RWPE2 (cell line): Measurements from ENCODE around the gene CD74.

Source experiments
- ATAC-seq: fragments of 200-7000 bp; cut with Tn5 transposase; 3 replicates; pipeline ENCODE4 v1.9.1; 2021; ENCODE audit warnings: low read depth
- DNase-seq: peaks from one replicate; pipeline ENCODE4 v3.0.0-alpha.2; 2020; ENCODE audit warnings: low spot score
- H3K27ac ChIP-seq: fragments of 450-650 bp; 2 replicates; pipeline ENCODE4 v1.5.1; 2017; ENCODE audit warnings: mild to moderate bottlenecking; ENCODE audit not compliant: poor library complexity, severe bottlenecking
- H3K27me3 ChIP-seq: fragments of 250-450 bp; sonication (Bioruptor Pico); 2 replicates; pipeline ENCODE4 v1.5.1; 2021; ENCODE audit warnings: mild to moderate bottlenecking, moderate library complexity; ENCODE audit not compliant: insufficient read depth, poor library complexity, severe bottlenecking
- H3K36me3 ChIP-seq: fragments of 250-450 bp; sonication (Bioruptor Pico); 2 replicates; pipeline ENCODE4 v1.5.1; 2020; ENCODE audit warnings: low read depth, mild to moderate bottlenecking, moderate library complexity
- H3K4me1 ChIP-seq: fragments of 250-450 bp; sonication (Bioruptor Pico); 2 replicates; pipeline ENCODE4 v1.5.1; 2021; ENCODE audit warnings: mild to moderate bottlenecking, moderate library complexity; ENCODE audit not compliant: insufficient read depth, poor library complexity, severe bottlenecking
- H3K4me3 ChIP-seq: fragments of 250-450 bp; sonication (Bioruptor Pico); 2 replicates; pipeline ENCODE4 v1.5.1; 2021; ENCODE audit warnings: mild to moderate bottlenecking, moderate library complexity; ENCODE audit not compliant: severe bottlenecking
- H3K9me3 ChIP-seq: fragments of 250-450 bp; sonication (Bioruptor Pico); 2 replicates; pipeline ENCODE4 v1.5.1; 2021; ENCODE audit warnings: mild to moderate bottlenecking, moderate library complexity; ENCODE audit not compliant: severe bottlenecking
- TF ChIP-seq, protein P1 (sequence below): fragments of 450-650 bp; IDR thresholded peaks from one replicate; pipeline ENCODE4 v1.5.1; 2017; ENCODE audit warnings: mild to moderate bottlenecking, moderate library complexity; ENCODE audit not compliant: poor library complexity, severe bottlenecking

Gene CD74

DNA sequence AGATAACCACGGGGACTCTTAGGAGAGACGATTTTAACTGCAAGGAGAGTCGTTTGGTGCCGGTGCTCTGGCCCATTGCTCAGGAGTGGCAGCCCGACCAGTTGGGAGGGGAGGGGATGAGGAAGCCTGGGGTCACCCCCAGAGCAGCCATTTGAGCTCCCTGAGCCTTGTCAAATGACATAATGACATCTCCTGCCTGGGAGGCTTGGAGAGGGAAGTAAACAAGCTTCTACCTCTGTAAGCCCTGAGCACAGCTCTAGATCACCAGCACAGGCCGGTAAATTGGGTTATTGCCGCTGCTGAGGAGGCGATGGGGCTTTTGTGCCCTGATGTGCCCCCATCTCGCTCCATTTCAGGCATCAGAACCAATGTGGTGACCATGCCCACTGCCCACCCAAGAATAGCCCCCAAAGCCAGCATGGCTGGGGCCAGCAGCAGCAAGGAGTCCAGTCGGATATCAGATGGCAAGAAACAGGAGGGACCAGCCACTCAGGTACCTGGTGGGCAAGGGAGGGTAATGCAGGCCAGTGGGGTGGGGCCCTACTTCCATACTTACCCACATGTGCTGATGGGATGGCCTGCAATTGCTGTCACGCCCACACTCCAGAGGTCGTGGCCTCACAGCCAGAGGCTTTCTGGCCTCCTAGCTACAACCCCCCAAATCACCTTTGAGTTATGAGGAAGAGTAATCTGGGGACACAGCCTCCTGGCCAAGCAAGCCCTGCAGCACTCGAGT is 23.0 kb downstream of the CD74 start:
- DNase-seq (no peak), ATAC-seq (no peak; the same call in 2 of the 3 replicates)
- Histone ChIP-seq H3K9me3 (no peaks in the 10 kb centered on the region), H3K27ac (no peak overlapping the region), H3K4me1 (no peaks in the 10 kb centered on the region), H3K27me3 (no peaks in the 10 kb centered on the region), H3K4me3 (no peak overlapping the region), H3K36me3 (peaks cover 92% of the 10 kb centered on the region)
- TF ChIP-seq, protein P1, sequence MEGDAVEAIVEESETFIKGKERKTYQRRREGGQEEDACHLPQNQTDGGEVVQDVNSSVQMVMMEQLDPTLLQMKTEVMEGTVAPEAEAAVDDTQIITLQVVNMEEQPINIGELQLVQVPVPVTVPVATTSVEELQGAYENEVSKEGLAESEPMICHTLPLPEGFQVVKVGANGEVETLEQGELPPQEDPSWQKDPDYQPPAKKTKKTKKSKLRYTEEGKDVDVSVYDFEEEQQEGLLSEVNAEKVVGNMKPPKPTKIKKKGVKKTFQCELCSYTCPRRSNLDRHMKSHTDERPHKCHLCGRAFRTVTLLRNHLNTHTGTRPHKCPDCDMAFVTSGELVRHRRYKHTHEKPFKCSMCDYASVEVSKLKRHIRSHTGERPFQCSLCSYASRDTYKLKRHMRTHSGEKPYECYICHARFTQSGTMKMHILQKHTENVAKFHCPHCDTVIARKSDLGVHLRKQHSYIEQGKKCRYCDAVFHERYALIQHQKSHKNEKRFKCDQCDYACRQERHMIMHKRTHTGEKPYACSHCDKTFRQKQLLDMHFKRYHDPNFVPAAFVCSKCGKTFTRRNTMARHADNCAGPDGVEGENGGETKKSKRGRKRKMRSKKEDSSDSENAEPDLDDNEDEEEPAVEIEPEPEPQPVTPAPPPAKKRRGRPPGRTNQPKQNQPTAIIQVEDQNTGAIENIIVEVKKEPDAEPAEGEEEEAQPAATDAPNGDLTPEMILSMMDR = no peak

- no peak overlapping the region for H3K27ac ChIP-seq
- no peak overlapping the region for H3K4me3 ChIP-seq
- no peak for ATAC-seq
- DNase-seq = no peak
- no peaks in the 10 kb centered on the region for H3K4me1 ChIP-seq
- H3K27me3 ChIP-seq = no peaks in the 10 kb centered on the region
- TF ChIP-seq, protein P1 = no peak
- H3K36me3 ChIP-seq = peaks cover 94% of the 10 kb centered on the region
- H3K9me3 ChIP-seq = no peaks in the 10 kb centered on the region
Measured at GRCh38 chr5:150386024-150386855, 26.5 kb downstream of the CD74 start.

DNA sequence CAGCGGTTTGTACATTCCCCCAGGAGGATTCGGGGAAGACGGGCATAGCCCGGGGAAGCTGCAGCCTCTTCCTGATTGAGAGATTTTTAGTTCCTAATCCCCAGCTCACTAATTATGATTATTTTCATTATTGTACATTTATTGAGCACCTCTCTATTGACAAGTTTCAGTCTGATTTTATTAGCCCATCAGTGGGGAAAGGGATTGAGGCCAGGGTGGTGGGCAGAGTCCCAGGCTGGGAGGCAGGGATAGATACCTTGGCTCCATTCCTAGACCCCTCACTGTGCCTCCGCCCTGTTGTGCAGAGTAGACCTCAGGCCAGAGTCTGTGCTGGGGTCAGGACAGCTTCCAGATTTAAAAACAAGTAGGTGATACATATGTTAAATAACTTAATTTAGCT is 28.0 kb downstream of the CD74 start:
- no peaks in the 10 kb centered on the region for H3K27me3 ChIP-seq
- H3K9me3 ChIP-seq = no peaks in the 10 kb centered on the region
- no peak overlapping the region for H3K4me3 ChIP-seq
- no peaks in the 10 kb centered on the region for H3K4me1 ChIP-seq
- DNase-seq = no peak
- TF ChIP-seq, protein P1 = no peak
- peaks cover 98% of the 10 kb centered on the region for H3K36me3 ChIP-seq
- no peak for ATAC-seq
- H3K27ac ChIP-seq = no peak overlapping the region

DNA sequence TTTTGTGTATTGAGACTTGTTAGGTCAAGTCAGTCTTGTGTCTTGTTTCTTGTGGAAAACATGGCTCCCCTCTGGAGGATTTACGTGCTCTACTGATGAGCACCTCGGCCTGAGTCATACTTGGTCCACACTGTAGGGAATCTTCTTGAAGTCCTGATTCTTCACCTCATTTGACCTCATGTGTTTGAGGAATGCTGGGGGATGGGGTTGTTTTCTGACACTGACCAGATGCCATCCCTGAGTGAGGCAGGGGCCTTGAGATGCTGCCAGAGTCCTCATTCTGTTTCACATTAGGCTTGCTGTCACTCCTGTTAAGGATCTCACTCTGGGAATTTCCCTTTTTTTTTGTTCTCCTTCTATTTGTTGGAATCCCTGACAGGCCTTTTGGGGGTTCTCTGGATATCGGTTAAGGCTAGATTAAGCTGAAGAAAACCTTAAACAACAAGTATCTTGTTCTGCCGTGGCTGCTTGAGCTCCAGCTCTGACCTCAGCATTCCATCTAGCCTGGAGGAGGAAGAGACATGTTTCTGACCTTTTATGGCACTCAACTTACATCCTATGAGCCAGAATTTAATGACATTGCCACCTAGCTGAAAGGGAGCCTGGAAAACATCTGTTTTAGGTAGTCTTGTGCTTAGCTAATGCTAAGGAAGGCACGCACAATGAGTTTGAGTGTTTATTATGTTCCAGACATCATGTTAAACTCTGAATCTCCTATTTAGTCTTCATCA is 34.6 kb downstream of the CD74 start:
- ATAC-seq (peak; percentile 20; the same call in 2 of the 3 replicates), DNase-seq (no peak)
- TF ChIP-seq, protein P1 = no peak
- Histone ChIP-seq H3K9me3 (no peaks in the 10 kb centered on the region), H3K4me1 (no peaks in the 10 kb centered on the region), H3K27ac (peak overlapping the region; percentile 19), H3K27me3 (no peaks in the 10 kb centered on the region), H3K4me3 (no peak overlapping the region), H3K36me3 (peaks cover 100% of the 10 kb centered on the region)
